Activated CD8-positive, alpha-beta T cell treated with anti-CD3 and anti-CD28 coated beads, Interleukin-2, amount 10 ng/mL, durations not matched to agents 7 days and 5 days (primary cell): Measurements from ENCODE around the gene DHX30. TPM values are rescaled to one million over a fixed set of nuclear protein-coding genes. Genes with fewer than 3 reads are reported as not detected.
A peak's percentile ranks its signal among the peaks of the same experiment; 100 is the strongest.
"Not testable (repeated sequence)": the region's sequence is repeated elsewhere in the genome, so short reads cannot be mapped to it uniquely, and the experiment has no call there.

ENCODE experiments used
- ATAC-seq: fragments of 150-1000 bp; cut with Tn5 transposase; one replicate; pipeline ENCODE4 v1.10.0; 2021; ENCODE audit warnings: moderate library complexity
- CTCF ChIA-PET: fragments of 350-600 bp; sonication (Branson Sonifier 250); formaldehyde crosslinking; loops from one replicate; lab custom pipeline; 2021; ENCODE audit warnings: antibody characterized with exemption; lab: Charles Lee
- POLR2A ChIA-PET: fragments of 350-600 bp; sonication (Branson Sonifier 250); formaldehyde crosslinking; loops from one replicate; lab custom pipeline; 2021; ENCODE audit warnings: antibody characterized with exemption; lab: Charles Lee
- DNase-seq: peaks from one replicate; pipeline ENCODE4 v3.0.0-alpha.2; 2020
- H3K27ac Mint-ChIP-seq: one replicate; pipeline ENCODE4 v1.8.0; 2021; ENCODE audit warnings: mild to moderate bottlenecking, mixed read lengths
- H3K27me3 Mint-ChIP-seq: one replicate; pipeline ENCODE4 v1.8.0; 2021; ENCODE audit warnings: low read depth, mixed read lengths
- H3K36me3 Mint-ChIP-seq: one replicate; pipeline ENCODE4 v1.8.0; 2021; ENCODE audit warnings: low read depth, mixed read lengths
- H3K4me1 Mint-ChIP-seq: one replicate; pipeline ENCODE4 v1.8.0; 2021; ENCODE audit warnings: low read depth, mixed read lengths
- H3K4me3 Mint-ChIP-seq: one replicate; pipeline ENCODE4 v1.8.0; 2021; ENCODE audit warnings: mild to moderate bottlenecking, mixed read lengths
- H3K9me3 Mint-ChIP-seq: one replicate; pipeline ENCODE4 v1.8.0; 2022; ENCODE audit warnings: mixed read lengths; ENCODE audit not compliant: insufficient read depth
- total RNA-seq, 2 experiments: library from RNA; stranded (reverse); gene quantifications; one replicate each; pipeline ENCODE4 v1.2.3, GENCODE V29; 2021

The DHX30 gene
- total RNA-seq, 2 experiments from 2014 or later, result 72.8 to 75.7 TPM

DNA sequence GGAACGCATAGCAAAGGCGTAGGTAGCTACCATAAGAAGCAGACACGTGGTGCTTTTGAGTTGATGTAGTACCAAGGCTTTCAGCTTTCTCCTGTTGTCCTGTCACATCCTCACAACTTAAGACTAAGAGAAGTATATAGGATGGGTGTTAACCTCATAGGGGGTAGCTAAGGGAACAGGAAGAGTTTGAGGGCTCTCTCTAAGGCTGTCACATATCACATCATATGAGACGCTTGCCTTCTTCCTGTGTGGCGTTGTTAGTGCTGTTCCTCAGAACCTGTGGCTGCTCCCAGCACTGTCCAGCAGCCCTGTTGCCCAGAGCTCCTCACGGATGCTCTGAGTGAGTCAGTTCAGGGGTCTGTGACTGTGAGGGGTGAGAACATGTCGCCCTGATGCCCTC, 14.7 kb downstream of the DHX30 start:
- Mint-ChIP-seq H3K27me3 (no peaks in the 10 kb centered on the region), H3K4me1 (no peaks in the 10 kb centered on the region), H3K4me3 (no peak overlapping the region), H3K9me3 (no peaks in the 10 kb centered on the region), H3K36me3 (peaks cover 21% of the 10 kb centered on the region), H3K27ac (peak overlapping the region; percentile 43)
- ChIA-PET CTCF (interaction anchor here (1.1 kb wide), 1 partner anchor 20 kb away, joined by 3 read pairs; no protein-coding TSS in a partner anchor), POLR2A (interaction anchor here (1.6 kb wide), 1 partner anchor 13 kb away, joined by 4 read pairs; no protein-coding TSS in a partner anchor)
- no peak for DNase-seq
- no peak for ATAC-seq

DNA sequence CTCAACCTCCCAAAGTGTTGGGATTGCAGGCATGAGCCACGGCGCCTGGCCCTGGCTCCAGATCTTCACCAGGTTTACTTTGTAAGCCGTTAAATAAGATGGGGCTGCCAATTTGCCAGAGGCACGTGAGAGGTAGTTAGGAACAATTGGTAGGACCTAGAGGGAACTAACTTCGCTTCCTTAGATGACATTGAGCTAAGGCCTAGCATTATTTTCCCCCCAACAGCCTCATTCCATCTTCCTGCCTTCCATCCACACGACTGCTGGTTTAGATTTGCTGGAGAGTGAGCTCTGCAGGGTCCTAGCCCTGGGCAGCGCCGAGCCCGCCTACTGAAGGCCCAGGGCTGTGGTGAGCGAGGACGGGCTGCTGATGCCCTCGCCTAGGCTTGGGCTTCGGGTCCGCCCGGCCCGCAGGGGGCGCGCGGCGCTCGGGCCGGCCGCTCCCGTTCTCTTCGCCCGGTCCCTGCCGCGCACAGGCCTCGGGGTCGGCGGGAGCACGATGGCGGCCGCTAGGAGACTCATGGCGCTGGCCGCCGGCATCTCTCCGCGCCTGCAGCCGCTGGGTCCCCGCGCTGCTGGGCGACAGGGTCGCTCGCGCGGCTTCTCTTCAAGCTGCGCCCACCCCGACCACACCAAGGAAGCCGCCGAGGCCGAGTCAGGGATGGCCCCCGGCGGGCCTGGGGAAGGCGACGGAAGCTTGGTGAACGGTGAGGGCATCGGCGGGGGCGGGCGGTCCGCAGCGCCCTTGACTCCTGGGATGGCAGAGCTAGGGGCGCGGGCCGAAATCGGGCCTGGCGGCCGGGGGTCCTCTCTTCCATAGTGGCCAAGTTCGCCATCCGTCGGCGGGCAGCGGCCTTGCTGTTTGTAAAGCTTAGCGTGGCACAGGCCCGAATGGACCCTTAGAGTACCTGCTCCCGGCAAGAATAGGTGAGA, 21.9 kb downstream of the DHX30 start:
- ATAC-seq (peak; percentile 100), DNase-seq (peak; percentile 80)
- H3K27me3 Mint-ChIP-seq, result no peaks in the 10 kb centered on the region
- no peaks in the 10 kb centered on the region for H3K9me3 Mint-ChIP-seq
- H3K4me1 Mint-ChIP-seq, result peaks cover 34% of the 10 kb centered on the region
- peak overlapping the region; percentile 89 for H3K4me3 Mint-ChIP-seq
- peak overlapping the region; percentile 81 for H3K27ac Mint-ChIP-seq
- ChIA-PET POLR2A (interaction anchor here (0.6 to 2.0 kb wide), 7 partner anchors 12 to 363 kb away, joined by 3 to 5 read pairs (median 3); partner anchors contain the start of genes CDC25A and DHX30), CTCF (interaction anchor here (0.7 to 5.1 kb wide), 41 partner anchors 9 to 1106 kb away, joined by 3 to 45 read pairs (median 4); partner anchors contain the start of gene DHX30)
- peaks cover 39% of the 10 kb centered on the region for H3K36me3 Mint-ChIP-seq

DNA sequence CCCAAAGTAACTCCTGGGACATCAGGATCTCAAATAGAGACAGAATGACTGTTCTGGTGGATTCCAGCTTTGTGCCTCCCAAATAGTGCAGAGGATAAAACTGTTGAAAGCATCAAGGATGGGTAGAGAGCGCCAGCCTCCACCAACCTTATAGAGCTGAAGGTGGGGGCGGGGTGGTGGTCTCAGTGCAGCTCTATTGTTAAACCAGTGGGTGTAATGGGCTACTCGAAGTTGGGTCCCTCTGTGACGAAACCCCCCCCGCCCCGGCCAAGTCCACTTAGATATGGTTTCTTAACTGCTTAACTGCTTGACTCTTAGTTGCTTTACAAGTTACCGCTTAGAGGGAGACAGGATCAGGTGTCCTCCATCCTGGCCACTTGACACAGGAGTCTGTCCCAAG, 22.7 kb downstream of the DHX30 start:
- POLR2A ChIA-PET, result interaction anchor here (0.6 to 2.0 kb wide), 6 partner anchors 11 to 362 kb away, joined by 3 to 5 read pairs (median 4); partner anchors contain the start of genes CDC25A and DHX30
- Mint-ChIP-seq H3K27ac (peak overlapping the region; percentile 81), H3K4me3 (peak overlapping the region; percentile 89), H3K9me3 (no peaks in the 10 kb centered on the region), H3K27me3 (no peaks in the 10 kb centered on the region), H3K36me3 (peaks cover 40% of the 10 kb centered on the region), H3K4me1 (peaks cover 34% of the 10 kb centered on the region)
- DNase-seq (no peak), ATAC-seq (no peak)
- CTCF ChIA-PET, result interaction anchor here (0.7 to 5.1 kb wide), 33 partner anchors 9 to 404 kb away, joined by 3 to 45 read pairs (median 5); partner anchors contain the start of gene DHX30

DNA sequence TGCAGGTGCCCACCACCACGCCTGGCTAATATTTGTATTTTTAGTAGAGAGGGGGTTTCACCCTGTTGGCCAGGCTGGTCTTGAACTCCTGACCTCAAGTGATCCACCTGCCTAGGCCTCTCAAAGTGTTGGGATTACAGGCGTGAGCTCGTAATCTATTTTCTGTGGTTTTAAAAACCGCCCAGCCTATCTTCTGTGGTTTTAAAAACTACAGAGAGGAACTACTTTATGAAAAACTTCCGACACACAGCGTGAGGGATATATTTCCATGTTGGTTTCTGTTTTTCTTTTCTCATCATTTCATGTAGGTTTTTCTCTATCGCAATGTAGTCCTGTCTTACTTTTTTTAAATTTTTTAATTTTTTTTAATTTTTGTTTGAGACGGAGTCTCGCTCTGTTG, 26.5 kb downstream of the DHX30 start:
- peak overlapping the region; percentile 34 for H3K27ac Mint-ChIP-seq
- CTCF ChIA-PET, result interaction anchor here (1.0 kb wide), 1 partner anchor 8 kb away, joined by 3 read pairs; no protein-coding TSS in a partner anchor
- DNase-seq, H3K27me3 Mint-ChIP-seq, POLR2A ChIA-PET, H3K4me3 Mint-ChIP-seq, H3K9me3 Mint-ChIP-seq, ATAC-seq: not testable (repeated sequence)
- peaks cover 30% of the 10 kb centered on the region for H3K4me1 Mint-ChIP-seq
- H3K36me3 Mint-ChIP-seq, result peaks cover 53% of the 10 kb centered on the region

DNA sequence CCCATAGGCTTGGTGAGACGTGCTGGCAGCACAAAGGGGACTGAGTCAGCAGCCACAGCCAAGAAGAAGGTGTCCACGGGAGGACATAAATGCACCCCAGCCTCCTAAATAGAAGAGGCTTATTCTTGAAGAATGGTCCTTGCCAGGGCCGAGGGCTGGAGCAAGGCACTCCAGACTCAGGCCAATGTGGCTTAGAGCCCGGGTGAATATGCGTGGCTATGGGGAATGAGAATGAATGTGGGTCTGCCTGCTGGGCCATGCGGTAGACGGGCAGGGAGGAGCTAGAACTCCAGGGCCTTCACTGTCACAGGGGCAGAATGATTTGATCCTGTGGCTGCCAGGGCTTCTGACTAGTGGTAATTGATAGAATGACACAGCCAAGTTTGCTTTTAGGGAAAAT, 34.0 kb downstream of the DHX30 start:
- Mint-ChIP-seq H3K36me3 (peaks cover 47% of the 10 kb centered on the region), H3K4me3 (no peak overlapping the region), H3K27me3 (no peaks in the 10 kb centered on the region), H3K4me1 (no peaks in the 10 kb centered on the region), H3K27ac (no peak overlapping the region), H3K9me3 (no peaks in the 10 kb centered on the region)
- ATAC-seq (no peak), DNase-seq (no peak)
- CTCF ChIA-PET, result interaction anchor here (0.8 to 3.4 kb wide), 24 partner anchors 7 to 416 kb away, joined by 3 to 46 read pairs (median 4); no protein-coding TSS in a partner anchor
- POLR2A ChIA-PET, result interaction anchor here (0.9 kb wide), 1 partner anchor 12 kb away, joined by 5 read pairs; no protein-coding TSS in a partner anchor

DNA sequence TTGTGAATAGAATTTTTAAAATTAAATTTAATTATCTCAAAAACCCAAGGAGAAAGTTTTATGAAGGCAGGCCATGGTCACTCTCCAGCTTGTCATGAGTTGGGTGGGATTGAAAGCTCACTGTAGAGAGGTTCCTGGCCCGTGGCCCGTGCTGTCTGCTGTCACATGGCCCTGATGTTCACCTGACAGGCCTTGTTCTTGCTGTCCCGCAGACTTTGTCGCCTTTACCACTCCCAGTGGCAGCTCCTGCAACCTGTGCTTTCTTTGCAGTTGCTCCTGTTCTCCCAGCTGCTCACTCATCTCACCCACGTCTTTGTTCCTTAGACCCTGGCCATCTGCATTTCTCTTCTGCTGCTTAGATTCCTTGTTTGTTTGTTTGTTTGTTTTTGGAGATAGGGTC, 35.6 kb downstream of the DHX30 start:
- ChIA-PET POLR2A (no interaction called here), CTCF (interaction anchor here (1.0 to 3.4 kb wide), 10 partner anchors 13 to 320 kb away, joined by 3 to 26 read pairs (median 6); no protein-coding TSS in a partner anchor)
- peaks cover 52% of the 10 kb centered on the region for H3K36me3 Mint-ChIP-seq
- no peaks in the 10 kb centered on the region for H3K27me3 Mint-ChIP-seq
- no peaks in the 10 kb centered on the region for H3K9me3 Mint-ChIP-seq
- ATAC-seq (no peak), DNase-seq (no peak)
- H3K27ac Mint-ChIP-seq, result no peak overlapping the region
- no peak overlapping the region for H3K4me3 Mint-ChIP-seq
- no peaks in the 10 kb centered on the region for H3K4me1 Mint-ChIP-seq

DNA sequence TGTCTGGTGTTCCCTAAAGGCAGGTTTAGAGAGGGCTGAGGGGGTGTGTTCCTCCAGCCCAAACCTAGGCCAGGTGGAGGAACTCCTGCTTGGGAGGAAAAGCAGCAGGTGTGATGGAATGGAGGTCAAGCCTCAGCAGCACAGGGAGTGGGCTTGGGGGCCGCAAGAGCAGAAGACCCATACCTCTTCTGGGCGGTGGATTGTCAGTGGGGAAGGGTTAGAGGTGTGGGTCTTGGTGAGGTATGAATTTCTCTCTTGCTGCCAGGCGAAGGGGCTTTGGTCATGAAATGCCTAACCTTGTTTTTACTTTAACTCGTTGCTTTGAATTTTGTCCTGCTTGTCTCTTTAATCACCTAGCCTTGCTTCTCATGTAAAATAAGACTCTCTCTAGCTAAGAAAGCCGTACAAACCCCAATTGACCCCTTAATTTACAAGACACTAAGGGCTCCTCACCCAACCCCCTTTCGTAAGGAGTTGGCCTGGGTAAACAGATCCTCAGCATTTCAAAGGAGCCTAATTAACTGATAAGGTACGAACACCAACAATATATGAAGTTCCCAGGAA, 38.9 kb downstream of the DHX30 start:
- Mint-ChIP-seq H3K4me1 (no peaks in the 10 kb centered on the region), H3K36me3 (peaks cover 56% of the 10 kb centered on the region), H3K27me3 (no peaks in the 10 kb centered on the region), H3K9me3 (no peaks in the 10 kb centered on the region), H3K4me3 (no peak overlapping the region), H3K27ac (no peak overlapping the region)
- POLR2A ChIA-PET, result no interaction called here
- CTCF ChIA-PET, result interaction anchor here (1.4 kb wide), 1 partner anchor 16 kb away, joined by 6 read pairs; no protein-coding TSS in a partner anchor
- ATAC-seq, result no peak
- DNase-seq, result no peak

DNA sequence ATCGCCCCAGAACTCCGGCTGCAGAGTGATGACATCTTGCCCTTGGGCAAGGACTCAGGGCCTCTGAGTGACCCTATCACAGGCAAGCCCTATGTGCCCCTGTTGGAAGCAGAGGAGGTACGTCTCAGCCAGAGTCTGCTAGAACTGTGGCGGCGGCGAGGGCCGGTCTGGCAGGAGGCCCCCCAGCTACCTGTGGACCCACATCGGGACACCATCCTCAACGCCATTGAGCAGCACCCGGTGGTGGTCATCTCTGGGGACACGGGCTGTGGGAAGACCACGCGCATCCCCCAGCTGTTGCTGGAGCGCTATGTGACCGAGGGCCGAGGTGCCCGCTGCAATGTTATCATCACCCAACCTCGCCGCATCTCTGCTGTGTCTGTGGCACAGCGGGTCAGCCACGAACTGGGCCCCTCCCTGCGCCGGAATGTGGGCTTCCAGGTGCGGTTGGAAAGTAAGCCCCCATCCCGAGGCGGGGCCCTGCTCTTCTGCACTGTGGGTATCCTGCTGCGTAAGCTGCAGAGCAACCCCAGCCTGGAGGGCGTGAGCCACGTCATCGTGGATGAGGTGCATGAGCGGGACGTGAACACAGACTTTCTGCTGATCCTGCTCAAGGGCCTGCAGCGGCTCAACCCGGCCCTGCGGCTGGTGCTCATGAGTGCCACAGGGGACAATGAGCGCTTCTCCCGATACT, 43.4 kb downstream of the DHX30 start:
- Mint-ChIP-seq H3K27me3 (no peaks in the 10 kb centered on the region), H3K4me1 (no peaks in the 10 kb centered on the region), H3K9me3 (no peaks in the 10 kb centered on the region), H3K27ac (no peak overlapping the region), H3K4me3 (no peak overlapping the region), H3K36me3 (peaks cover 49% of the 10 kb centered on the region)
- ChIA-PET POLR2A (no interaction called here), CTCF (interaction anchor here (0.9 kb wide), 1 partner anchor 9 kb away, joined by 4 read pairs; no protein-coding TSS in a partner anchor)
- ATAC-seq (no peak), DNase-seq (no peak)

DNA sequence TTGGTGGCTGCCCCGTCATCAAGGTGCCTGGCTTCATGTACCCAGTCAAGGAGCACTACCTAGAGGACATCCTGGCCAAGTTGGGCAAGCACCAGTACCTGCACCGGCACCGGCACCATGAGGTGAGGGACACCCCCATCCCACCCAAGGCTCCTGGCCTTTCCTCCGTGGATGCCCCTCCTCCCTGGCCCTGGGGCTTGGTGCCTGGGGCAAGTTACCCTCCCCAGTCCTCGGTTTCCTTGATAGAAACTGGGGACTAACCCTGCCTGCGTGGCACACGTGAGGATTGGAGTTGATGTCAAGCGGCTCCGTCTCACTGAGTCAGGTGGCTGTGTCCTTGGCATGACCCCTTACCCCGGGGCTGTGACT, 43.9 kb downstream of the DHX30 start:
- DNase-seq (no peak), ATAC-seq (no peak)
- Mint-ChIP-seq H3K4me1 (no peaks in the 10 kb centered on the region), H3K9me3 (no peaks in the 10 kb centered on the region), H3K4me3 (no peak overlapping the region), H3K36me3 (peaks cover 44% of the 10 kb centered on the region), H3K27me3 (no peaks in the 10 kb centered on the region), H3K27ac (no peak overlapping the region)
- ChIA-PET CTCF (no interaction called here), POLR2A (no interaction called here)

DNA sequence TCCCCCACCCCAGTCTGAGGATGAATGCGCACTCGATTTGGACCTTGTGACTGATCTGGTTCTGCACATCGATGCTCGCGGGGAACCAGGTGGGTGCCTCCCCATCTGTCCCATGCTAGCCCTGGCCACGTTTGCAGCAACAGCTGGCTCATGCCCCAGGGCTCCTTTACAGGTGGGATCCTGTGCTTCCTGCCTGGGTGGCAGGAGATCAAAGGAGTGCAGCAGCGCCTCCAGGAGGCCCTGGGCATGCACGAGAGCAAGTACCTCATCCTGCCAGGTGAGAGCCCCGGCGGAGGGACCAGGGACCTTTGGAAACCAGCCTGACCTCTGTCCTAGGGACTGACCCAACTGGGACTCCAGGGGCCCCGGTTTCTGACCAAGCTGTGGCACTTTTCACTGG, 44.3 kb downstream of the DHX30 start:
- POLR2A ChIA-PET, result no interaction called here
- Mint-ChIP-seq H3K9me3 (no peaks in the 10 kb centered on the region), H3K27me3 (no peaks in the 10 kb centered on the region), H3K4me1 (no peaks in the 10 kb centered on the region), H3K4me3 (no peak overlapping the region), H3K36me3 (peaks cover 44% of the 10 kb centered on the region), H3K27ac (no peak overlapping the region)
- DNase-seq (no peak), ATAC-seq (no peak)
- CTCF ChIA-PET, result no interaction called here

DNA sequence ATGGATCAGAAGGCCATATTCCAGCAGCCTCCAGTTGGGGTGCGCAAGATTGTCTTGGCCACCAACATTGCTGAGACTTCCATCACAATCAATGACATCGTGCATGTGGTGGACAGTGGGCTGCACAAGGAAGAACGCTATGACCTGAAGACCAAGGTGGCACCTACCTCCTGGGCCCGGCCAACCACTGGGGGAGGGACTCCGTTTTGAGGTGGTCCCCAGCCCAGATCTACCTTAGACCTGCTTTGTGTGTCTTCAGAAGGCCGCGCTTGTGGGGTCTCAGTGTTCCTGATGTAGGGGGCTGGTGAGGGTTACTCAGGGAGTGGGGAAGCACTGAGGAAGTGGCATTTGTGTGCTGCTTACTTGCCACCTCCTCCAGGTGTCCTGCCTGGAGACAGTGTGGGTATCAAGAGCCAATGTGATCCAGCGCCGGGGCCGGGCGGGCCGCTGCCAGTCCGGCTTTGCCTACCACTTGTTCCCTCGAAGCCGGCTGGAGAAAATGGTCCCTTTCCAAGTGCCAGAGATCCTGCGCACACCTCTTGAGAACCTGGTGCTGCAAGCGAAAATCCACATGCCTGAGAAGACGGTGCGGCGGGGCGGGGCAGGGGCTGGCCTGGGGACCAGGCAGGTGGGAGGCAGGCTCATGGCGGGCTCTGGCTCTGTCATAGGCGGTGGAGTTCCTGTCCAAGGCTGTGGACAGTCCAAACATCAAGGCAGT, 45.0 kb downstream of the DHX30 start:
- H3K4me1 Mint-ChIP-seq, result no peaks in the 10 kb centered on the region
- no peaks in the 10 kb centered on the region for H3K9me3 Mint-ChIP-seq
- H3K27me3 Mint-ChIP-seq, result no peaks in the 10 kb centered on the region
- H3K4me3 Mint-ChIP-seq, result no peak overlapping the region
- H3K36me3 Mint-ChIP-seq, result peaks cover 42% of the 10 kb centered on the region
- DNase-seq (no peak), ATAC-seq (no peak)
- POLR2A ChIA-PET, result no interaction called here
- CTCF ChIA-PET, result no interaction called here
- no peak overlapping the region for H3K27ac Mint-ChIP-seq
